ENCODE data around the gene CELA1. TPM values are rescaled to one million over a fixed set of nuclear protein-coding genes. Genes with fewer than 3 reads are reported as not detected.

The CELA1 gene
- total RNA-seq, 2 experiments from 2014 or later: not detected

DNA sequence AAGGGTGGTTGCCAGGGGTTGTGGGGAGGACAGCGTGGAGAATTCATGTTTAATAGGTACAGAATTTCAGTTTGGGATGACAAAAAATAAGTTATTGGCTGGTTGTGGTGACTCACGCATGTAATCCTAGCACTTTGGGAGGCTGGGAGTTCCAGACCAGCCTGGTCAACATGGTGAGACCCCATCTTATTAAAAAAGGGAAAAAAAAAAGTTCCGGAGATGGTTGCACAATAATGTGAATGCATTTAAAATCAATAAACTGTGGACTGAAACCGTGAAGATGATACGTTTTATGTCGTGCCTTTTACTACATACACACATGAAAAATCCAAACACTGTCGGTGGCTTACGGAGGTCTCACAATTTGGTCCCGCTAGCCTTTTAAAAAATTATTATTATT lies 24.2 kb upstream of the CELA1 start:
- POLR2A ChIA-PET: interaction anchor here (1.3 kb wide), 1 partner anchor 280 kb away, joined by 3 read pairs; no protein-coding TSS in a partner anchor
- BruUV-seq (replicated peaks): no TSS peak
- no peak for DNase-seq (ENCODE audit: low spot score)
- H3K36me3 ChIP-seq (ENCODE audit: insufficient read depth, low read length): no peaks in the 10 kb centered on the region
- H2AFZ ChIP-seq (ENCODE audit: low read length): no peak overlapping the region
- no peak overlapping the region for H3K4me3 ChIP-seq (ENCODE audit: low read depth, low read length, poor library complexity, severe bottlenecking)
- intact Hi-C loops (cut with micrococcal nuclease; ENCODE audit: unreplicated experiment): no loop called here
- peaks cover 21% of the 10 kb centered on the region for H3K4me1 ChIP-seq (ENCODE audit: insufficient read depth, low read length, poor library complexity, severe bottlenecking)
- CTCF ChIA-PET (ENCODE audit: unreplicated experiment): no interaction called here
- H4K20me1 ChIP-seq (ENCODE audit: insufficient read depth, low read length): peaks cover 7% of the 10 kb centered on the region; the same call in 1 of the 2 replicates
- H3K79me2 ChIP-seq (ENCODE audit: insufficient read depth, low read depth, low read length): no peaks in the 10 kb centered on the region
- TF ChIP-seq, protein P1, sequence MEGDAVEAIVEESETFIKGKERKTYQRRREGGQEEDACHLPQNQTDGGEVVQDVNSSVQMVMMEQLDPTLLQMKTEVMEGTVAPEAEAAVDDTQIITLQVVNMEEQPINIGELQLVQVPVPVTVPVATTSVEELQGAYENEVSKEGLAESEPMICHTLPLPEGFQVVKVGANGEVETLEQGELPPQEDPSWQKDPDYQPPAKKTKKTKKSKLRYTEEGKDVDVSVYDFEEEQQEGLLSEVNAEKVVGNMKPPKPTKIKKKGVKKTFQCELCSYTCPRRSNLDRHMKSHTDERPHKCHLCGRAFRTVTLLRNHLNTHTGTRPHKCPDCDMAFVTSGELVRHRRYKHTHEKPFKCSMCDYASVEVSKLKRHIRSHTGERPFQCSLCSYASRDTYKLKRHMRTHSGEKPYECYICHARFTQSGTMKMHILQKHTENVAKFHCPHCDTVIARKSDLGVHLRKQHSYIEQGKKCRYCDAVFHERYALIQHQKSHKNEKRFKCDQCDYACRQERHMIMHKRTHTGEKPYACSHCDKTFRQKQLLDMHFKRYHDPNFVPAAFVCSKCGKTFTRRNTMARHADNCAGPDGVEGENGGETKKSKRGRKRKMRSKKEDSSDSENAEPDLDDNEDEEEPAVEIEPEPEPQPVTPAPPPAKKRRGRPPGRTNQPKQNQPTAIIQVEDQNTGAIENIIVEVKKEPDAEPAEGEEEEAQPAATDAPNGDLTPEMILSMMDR (conservative IDR thresholded peaks at IDR 0.05; ENCODE audit: low read length): no peak
- no peak for TF ChIP-seq EZH2phosphoT487 (IDR thresholded peaks at IDR 0.05; ENCODE audit: borderline replicate concordance, low read depth, low read length)
- no peak overlapping the region for H3K4me2 ChIP-seq (ENCODE audit: low read length)
- no peaks in the 10 kb centered on the region for H3K9me2 ChIP-seq (ENCODE audit: insufficient read depth, low read length)
- no peaks in the 10 kb centered on the region for H3K9me3 ChIP-seq (ENCODE audit: low read length)
- no peak overlapping the region for H3K27ac ChIP-seq (ENCODE audit: low read depth, low read length, poor library complexity, severe bottlenecking)

DNA sequence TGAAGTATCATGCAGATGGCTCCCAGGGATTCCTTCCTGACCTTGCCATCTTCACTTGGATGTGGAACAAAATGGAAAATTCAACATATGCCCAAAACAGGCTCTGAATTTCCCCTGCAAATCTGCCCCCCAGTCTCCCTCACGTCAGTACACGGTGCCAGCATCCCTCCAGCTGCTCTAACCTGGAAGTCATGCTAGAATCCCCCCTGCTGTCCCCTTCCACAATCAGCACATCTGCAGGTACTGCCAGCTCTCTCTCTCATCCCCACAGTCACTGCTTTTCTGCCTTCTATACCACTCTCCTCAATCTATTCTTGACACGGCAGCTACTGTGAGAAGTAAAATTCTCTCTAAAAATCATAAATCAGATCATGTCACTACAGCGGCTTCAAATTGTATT lies 23.1 kb upstream of the CELA1 start:
- ChIA-PET POLR2A (interaction anchor here (1.0 to 1.1 kb wide), 2 partner anchors 20 to 286 kb away, joined by 3 read pairs; partner anchors contain the start of gene CSRNP2), CTCF (ENCODE audit: unreplicated experiment) (interaction anchor here (0.6 kb wide), 1 partner anchor 151 kb away, joined by 4 read pairs; no protein-coding TSS in a partner anchor)
- intact Hi-C loops (cut with micrococcal nuclease; ENCODE audit: unreplicated experiment): loop anchor here (2.0 kb wide), 1 partner anchor 45 kb away; the partner anchor contains the start of gene BIN2
- Histone ChIP-seq H3K4me1 (ENCODE audit: insufficient read depth, low read length, poor library complexity, severe bottlenecking) (peaks cover 21% of the 10 kb centered on the region), H3K9me3 (ENCODE audit: low read length) (no peaks in the 10 kb centered on the region), H3K79me2 (ENCODE audit: insufficient read depth, low read depth, low read length) (no peaks in the 10 kb centered on the region), H2AFZ (ENCODE audit: low read length) (no peak overlapping the region), H3K4me2 (ENCODE audit: low read length) (peak overlapping the region; percentile 50), H3K27ac (ENCODE audit: low read depth, low read length, poor library complexity, severe bottlenecking) (no peak overlapping the region), H4K20me1 (ENCODE audit: insufficient read depth, low read length) (peaks cover 7% of the 10 kb centered on the region; the same call in 1 of the 2 replicates), H3K36me3 (ENCODE audit: insufficient read depth, low read length) (no peaks in the 10 kb centered on the region), H3K9me2 (ENCODE audit: insufficient read depth, low read length) (no peaks in the 10 kb centered on the region), H3K4me3 (ENCODE audit: low read depth, low read length, poor library complexity, severe bottlenecking) (no peak overlapping the region)
- TF ChIP-seq, protein P1 (conservative IDR thresholded peaks at IDR 0.05; ENCODE audit: low read length): no peak
- TF ChIP-seq EZH2phosphoT487 (IDR thresholded peaks at IDR 0.05; ENCODE audit: borderline replicate concordance, low read depth, low read length): no peak
- BruUV-seq (replicated peaks): no TSS peak
- DNase-seq (ENCODE audit: low spot score): no peak

Data from OCI-LY7 (cell line).